SK-MEL-5 (cell line): Measurements from ENCODE around the gene SOSTDC1. TPM values are rescaled to one million over a fixed set of nuclear protein-coding genes. Genes with fewer than 3 reads are reported as not detected.

ENCODE experiments used
- small RNA-seq, 2 experiments: library from RNA; depleted of rRNA; stranded (forward); fragments of <200 nt; gene quantifications; one replicate each; pipeline ENCODE3, GENCODE V24; 2014
- total RNA-seq: library from RNA; depleted of rRNA; stranded (reverse); fragments of >200 nt; shearing (Covaris generic); gene quantifications from 2 replicates; pipeline ENCODE4 v1.2.3, GENCODE V29; 2014; rRNA removed

The SOSTDC1 gene
- total RNA-seq, 1 experiment from 2014 or later: 8.7 TPM

Small RNA genes lying within 50 kb of the gene (small RNA-seq; reads per million reads assigned to genes)
- gene AC005014.3: 0 reads per million in 2 experiments

Other genes with a start within 250 kb of the SOSTDC1 start
- gene CRPPA, start 44.2 kb downstream of the SOSTDC1 start, total RNA-seq: 1.9 and 2.5 TPM in 2 replicates
- not detected in 2 replicates for gene LRRC72, start 61.1 kb upstream of the SOSTDC1 start, total RNA-seq
- 26.1 and 29.1 TPM in 2 replicates for gene ANKMY2, start 180.0 kb upstream of the SOSTDC1 start, total RNA-seq
- gene BZW2, start 180.4 kb upstream of the SOSTDC1 start, total RNA-seq: 126 and 131 TPM in 2 replicates